Measurements from ENCODE around the gene FCHO1. TPM values are rescaled to one million over a fixed set of nuclear protein-coding genes. Genes with fewer than 3 reads are reported as not detected.

Gene FCHO1
- total and polyA plus RNA-seq, 10 of the 15 experiments (the other 5 are each of a cell fraction or from before 2014, with no cell fraction given) = 0.14 to 45.8 (median 15.8) TPM

- TF ChIP-seq ZBTB4 (CRISPR knock-in tag; IDR thresholded peaks at IDR 0.05) (no peak), YY1 (IDR thresholded peaks at IDR 0.05; ENCODE audit: low read depth, low read length) (peak; percentile 17; the same call in 1 of the 2 replicates), ESRRA (IDR thresholded peaks at IDR 0.05; ENCODE audit: low read length) (no peak), SREBF2 (IDR thresholded peaks at IDR 0.05; ENCODE audit: low read length) (no peak), MEF2B (IDR thresholded peaks at IDR 0.05; ENCODE audit: partially characterized antibody, poor library complexity, severe bottlenecking) (peak; percentile 98), PKNOX1 (IDR thresholded peaks at IDR 0.05) (peak; percentile 46; the same call in 1 of the 2 replicates), NR2F1 (conservative IDR thresholded peaks at IDR 0.05) (peak; percentile 95), RCOR1 (conservative IDR thresholded peaks at IDR 0.05; ENCODE audit: low read depth, low read length) (peak; percentile 31; the same call in 1 of the 2 replicates), ZNF274 (IDR thresholded peaks at IDR 0.05; ENCODE audit: insufficient read depth, insufficient read length) (no peak)
- TF ChIP-seq, protein P1, sequence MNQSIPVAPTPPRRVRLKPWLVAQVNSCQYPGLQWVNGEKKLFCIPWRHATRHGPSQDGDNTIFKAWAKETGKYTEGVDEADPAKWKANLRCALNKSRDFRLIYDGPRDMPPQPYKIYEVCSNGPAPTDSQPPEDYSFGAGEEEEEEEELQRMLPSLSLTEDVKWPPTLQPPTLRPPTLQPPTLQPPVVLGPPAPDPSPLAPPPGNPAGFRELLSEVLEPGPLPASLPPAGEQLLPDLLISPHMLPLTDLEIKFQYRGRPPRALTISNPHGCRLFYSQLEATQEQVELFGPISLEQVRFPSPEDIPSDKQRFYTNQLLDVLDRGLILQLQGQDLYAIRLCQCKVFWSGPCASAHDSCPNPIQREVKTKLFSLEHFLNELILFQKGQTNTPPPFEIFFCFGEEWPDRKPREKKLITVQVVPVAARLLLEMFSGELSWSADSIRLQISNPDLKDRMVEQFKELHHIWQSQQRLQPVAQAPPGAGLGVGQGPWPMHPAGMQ (IDR thresholded peaks at IDR 0.05; ENCODE audit: borderline replicate concordance) = no peak
- TF ChIP-seq, protein P2, sequence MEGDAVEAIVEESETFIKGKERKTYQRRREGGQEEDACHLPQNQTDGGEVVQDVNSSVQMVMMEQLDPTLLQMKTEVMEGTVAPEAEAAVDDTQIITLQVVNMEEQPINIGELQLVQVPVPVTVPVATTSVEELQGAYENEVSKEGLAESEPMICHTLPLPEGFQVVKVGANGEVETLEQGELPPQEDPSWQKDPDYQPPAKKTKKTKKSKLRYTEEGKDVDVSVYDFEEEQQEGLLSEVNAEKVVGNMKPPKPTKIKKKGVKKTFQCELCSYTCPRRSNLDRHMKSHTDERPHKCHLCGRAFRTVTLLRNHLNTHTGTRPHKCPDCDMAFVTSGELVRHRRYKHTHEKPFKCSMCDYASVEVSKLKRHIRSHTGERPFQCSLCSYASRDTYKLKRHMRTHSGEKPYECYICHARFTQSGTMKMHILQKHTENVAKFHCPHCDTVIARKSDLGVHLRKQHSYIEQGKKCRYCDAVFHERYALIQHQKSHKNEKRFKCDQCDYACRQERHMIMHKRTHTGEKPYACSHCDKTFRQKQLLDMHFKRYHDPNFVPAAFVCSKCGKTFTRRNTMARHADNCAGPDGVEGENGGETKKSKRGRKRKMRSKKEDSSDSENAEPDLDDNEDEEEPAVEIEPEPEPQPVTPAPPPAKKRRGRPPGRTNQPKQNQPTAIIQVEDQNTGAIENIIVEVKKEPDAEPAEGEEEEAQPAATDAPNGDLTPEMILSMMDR (IDR thresholded peaks at IDR 0.05 in 2 of 3, conservative IDR thresholded peaks at IDR 0.05 in 1 of 3; ENCODE audit: control insufficient read depth in 2 of 3, extremely low read depth in 1 of 3, insufficient read depth in 1 of 3, low read depth in 3 of 3, low read length in 3 of 3) = no peak
- TF ChIP-seq, protein P3, sequence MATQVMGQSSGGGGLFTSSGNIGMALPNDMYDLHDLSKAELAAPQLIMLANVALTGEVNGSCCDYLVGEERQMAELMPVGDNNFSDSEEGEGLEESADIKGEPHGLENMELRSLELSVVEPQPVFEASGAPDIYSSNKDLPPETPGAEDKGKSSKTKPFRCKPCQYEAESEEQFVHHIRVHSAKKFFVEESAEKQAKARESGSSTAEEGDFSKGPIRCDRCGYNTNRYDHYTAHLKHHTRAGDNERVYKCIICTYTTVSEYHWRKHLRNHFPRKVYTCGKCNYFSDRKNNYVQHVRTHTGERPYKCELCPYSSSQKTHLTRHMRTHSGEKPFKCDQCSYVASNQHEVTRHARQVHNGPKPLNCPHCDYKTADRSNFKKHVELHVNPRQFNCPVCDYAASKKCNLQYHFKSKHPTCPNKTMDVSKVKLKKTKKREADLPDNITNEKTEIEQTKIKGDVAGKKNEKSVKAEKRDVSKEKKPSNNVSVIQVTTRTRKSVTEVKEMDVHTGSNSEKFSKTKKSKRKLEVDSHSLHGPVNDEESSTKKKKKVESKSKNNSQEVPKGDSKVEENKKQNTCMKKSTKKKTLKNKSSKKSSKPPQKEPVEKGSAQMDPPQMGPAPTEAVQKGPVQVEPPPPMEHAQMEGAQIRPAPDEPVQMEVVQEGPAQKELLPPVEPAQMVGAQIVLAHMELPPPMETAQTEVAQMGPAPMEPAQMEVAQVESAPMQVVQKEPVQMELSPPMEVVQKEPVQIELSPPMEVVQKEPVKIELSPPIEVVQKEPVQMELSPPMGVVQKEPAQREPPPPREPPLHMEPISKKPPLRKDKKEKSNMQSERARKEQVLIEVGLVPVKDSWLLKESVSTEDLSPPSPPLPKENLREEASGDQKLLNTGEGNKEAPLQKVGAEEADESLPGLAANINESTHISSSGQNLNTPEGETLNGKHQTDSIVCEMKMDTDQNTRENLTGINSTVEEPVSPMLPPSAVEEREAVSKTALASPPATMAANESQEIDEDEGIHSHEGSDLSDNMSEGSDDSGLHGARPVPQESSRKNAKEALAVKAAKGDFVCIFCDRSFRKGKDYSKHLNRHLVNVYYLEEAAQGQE (IDR thresholded peaks at IDR 0.05; ENCODE audit: low read depth, low read length) = no peak
Observed at GRCh38 chr19:17751103-17751911, at the start of gene FCHO1 (continued).

All from GM12878 (cell line).